Neural crest cell (in vitro differentiated cells): ENCODE measurements around the gene PADI2. TPM values are rescaled to one million over a fixed set of nuclear protein-coding genes. Genes with fewer than 3 reads are reported as not detected.

Source experiments
- DNase-seq: peaks from one replicate; pipeline ENCODE4 v3.0.0; 2021; ENCODE audit warnings: low read depth, mixed read lengths, low spot score
- H3K27ac Mint-ChIP-seq: one replicate; pipeline ENCODE4 v1.8.0; 2021; ENCODE audit warnings: mild to moderate bottlenecking, mixed read lengths; ENCODE audit not compliant: unreplicated experiment
- H3K27me3 Mint-ChIP-seq: 2 replicates; pipeline ENCODE4 v1.8.0; 2021; ENCODE audit warnings: low read depth, mild to moderate bottlenecking, mixed read lengths
- H3K36me3 Mint-ChIP-seq: 2 replicates; pipeline ENCODE4 v1.8.0; 2021; ENCODE audit warnings: low read depth, mild to moderate bottlenecking, mixed read lengths
- H3K4me1 Mint-ChIP-seq: 2 replicates; pipeline ENCODE4 v1.8.0; 2021; ENCODE audit warnings: mixed read lengths
- H3K4me3 Mint-ChIP-seq: one replicate; pipeline ENCODE4 v1.8.0; 2021; ENCODE audit warnings: mild to moderate bottlenecking, mixed read lengths
- H3K9me3 Mint-ChIP-seq: 2 replicates; pipeline ENCODE4 v1.8.0; 2021; ENCODE audit warnings: mixed read lengths
- total RNA-seq: library from RNA; stranded (reverse); gene quantifications from 2 replicates; pipeline ENCODE4 v1.2.1, GENCODE V29; 2021
- TF ChIP-seq, protein P1 (sequence below): fragments of 200-600 bp; sonication (generic); conservative IDR thresholded peaks from 2 replicates; pipeline ENCODE4 v1.5.0; 2021; ENCODE audit warnings: antibody characterized with exemption, mild to moderate bottlenecking

The PADI2 gene
- total RNA-seq, 1 donor from 2014 or later, result 0.16 TPM

DNA sequence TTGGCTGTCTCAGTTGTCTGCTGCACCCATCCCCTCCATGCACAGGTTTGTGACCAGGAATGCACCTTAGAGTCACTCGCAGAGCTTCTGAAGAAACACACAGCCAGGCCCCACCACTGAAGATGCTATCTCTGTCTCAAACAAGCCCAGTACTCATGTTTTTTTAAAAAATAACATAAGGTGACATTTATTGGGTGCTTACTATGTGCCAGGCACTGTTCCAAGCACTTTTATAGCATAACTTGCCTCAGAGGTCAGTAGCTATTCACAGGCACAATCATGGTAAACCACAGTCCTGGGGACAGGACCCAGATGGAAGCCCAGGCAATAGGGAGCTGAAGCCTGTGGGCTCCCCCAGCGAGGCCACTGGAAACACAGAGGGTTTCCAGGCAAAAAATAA, 98.7 kb downstream of the PADI2 start:
- TF ChIP-seq, protein P1, sequence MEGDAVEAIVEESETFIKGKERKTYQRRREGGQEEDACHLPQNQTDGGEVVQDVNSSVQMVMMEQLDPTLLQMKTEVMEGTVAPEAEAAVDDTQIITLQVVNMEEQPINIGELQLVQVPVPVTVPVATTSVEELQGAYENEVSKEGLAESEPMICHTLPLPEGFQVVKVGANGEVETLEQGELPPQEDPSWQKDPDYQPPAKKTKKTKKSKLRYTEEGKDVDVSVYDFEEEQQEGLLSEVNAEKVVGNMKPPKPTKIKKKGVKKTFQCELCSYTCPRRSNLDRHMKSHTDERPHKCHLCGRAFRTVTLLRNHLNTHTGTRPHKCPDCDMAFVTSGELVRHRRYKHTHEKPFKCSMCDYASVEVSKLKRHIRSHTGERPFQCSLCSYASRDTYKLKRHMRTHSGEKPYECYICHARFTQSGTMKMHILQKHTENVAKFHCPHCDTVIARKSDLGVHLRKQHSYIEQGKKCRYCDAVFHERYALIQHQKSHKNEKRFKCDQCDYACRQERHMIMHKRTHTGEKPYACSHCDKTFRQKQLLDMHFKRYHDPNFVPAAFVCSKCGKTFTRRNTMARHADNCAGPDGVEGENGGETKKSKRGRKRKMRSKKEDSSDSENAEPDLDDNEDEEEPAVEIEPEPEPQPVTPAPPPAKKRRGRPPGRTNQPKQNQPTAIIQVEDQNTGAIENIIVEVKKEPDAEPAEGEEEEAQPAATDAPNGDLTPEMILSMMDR, result no peak

DNA sequence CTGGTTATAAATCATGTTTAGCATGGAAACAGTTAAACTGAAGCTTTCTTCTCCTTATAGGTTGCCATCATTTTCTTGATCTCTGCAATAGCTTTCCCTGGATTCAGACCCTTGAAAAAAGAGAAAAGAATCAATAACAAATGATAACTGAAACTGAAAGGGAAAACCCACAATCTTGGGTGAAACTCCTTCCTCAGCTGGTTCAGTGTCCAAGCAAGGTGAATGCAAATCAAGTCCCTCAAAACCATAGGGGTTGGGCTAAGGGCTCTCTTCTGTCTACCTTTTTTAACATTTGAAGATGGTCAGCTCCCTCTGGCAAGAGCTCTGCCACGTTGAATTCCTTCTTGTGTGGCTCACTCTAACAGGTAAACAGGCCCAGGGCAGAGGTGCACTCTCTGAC, 100.4 kb downstream of the PADI2 start:
- peaks cover 5% of the 10 kb centered on the region for H3K36me3 Mint-ChIP-seq

More for the DNA sequence above, 98.7 kb downstream of the PADI2 start:
- H3K9me3 Mint-ChIP-seq, result no peaks in the 10 kb centered on the region
- peaks cover 5% of the 10 kb centered on the region for H3K36me3 Mint-ChIP-seq
- no peak overlapping the region for H3K27ac Mint-ChIP-seq
- peaks cover 8% of the 10 kb centered on the region for H3K4me1 Mint-ChIP-seq
- H3K4me3 Mint-ChIP-seq, result no peak overlapping the region
- H3K27me3 Mint-ChIP-seq, result no peaks in the 10 kb centered on the region
- no peak for DNase-seq

DNA sequence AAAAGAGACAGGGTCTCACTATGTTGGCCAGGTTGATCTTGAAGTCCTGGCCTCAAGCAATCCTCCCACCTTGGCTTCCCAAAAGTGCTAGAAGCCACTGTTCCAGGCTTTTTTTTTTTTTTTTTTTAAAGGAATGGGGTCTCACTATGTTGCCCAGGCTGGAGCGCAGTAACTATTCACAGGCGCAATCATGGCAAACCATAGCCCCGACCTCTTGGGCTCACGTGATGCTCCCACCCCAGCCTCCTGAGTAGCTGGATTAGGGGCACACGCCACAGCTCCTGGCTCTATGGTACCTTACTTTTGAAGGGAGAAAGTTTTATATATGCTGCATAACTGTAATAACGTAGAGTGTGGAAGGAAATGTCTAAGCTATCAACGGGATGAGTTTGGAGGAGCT, 101.8 kb downstream of the PADI2 start:
- TF ChIP-seq, protein P1, result no peak
- DNase-seq, result no peak
- peaks cover 5% of the 10 kb centered on the region for H3K27me3 Mint-ChIP-seq
- H3K36me3 Mint-ChIP-seq, result peaks cover 5% of the 10 kb centered on the region
- H3K4me1 Mint-ChIP-seq, result peaks cover 8% of the 10 kb centered on the region
- no peaks in the 10 kb centered on the region for H3K9me3 Mint-ChIP-seq
- no peak overlapping the region for H3K4me3 Mint-ChIP-seq
- H3K27ac Mint-ChIP-seq, result no peak overlapping the region

More for the DNA sequence above, 100.4 kb downstream of the PADI2 start:
- TF ChIP-seq, protein P1, result no peak
- no peak overlapping the region for H3K4me3 Mint-ChIP-seq
- no peaks in the 10 kb centered on the region for H3K9me3 Mint-ChIP-seq
- DNase-seq, result no peak
- H3K4me1 Mint-ChIP-seq, result peaks cover 8% of the 10 kb centered on the region
- H3K27me3 Mint-ChIP-seq, result no peaks in the 10 kb centered on the region
- no peak overlapping the region for H3K27ac Mint-ChIP-seq

Other genes starting within 250 kb of the PADI2 start
- gene RNU1-2, start 223.5 kb downstream of the PADI2 start, total RNA-seq, result 2,478 and 3,042 TPM in 2 replicates
- gene CROCC, start 197.5 kb downstream of the PADI2 start, total RNA-seq, result 52.6 and 54.1 TPM in 2 replicates
- gene MFAP2, start 138.8 kb downstream of the PADI2 start, total RNA-seq, result 81.6 and 83.4 TPM in 2 replicates
- gene ATP13A2, start 107.5 kb downstream of the PADI2 start, total RNA-seq, result 53.9 and 59.0 TPM in 2 replicates
- 47.2 and 58.6 TPM in 2 replicates for gene SDHB, start 65.4 kb downstream of the PADI2 start, total RNA-seq
- gene PADI1, start 85.7 kb upstream of the PADI2 start, total RNA-seq, result not detected in 2 replicates
- not detected in 2 replicates for gene PADI3, start 129.6 kb upstream of the PADI2 start, total RNA-seq
- gene PADI4, start 188.7 kb upstream of the PADI2 start, total RNA-seq, result not detected in 2 replicates